ENCODE data around the gene GOLGA6L7. TPM values are rescaled to one million over a fixed set of nuclear protein-coding genes. Genes with fewer than 3 reads are reported as not detected.

GOLGA6L7 gene
- total and polyA plus RNA-seq, 2 of the 8 experiments (the other 6 are each of a cell fraction or from before 2014, with no cell fraction given): not detected

DNA sequence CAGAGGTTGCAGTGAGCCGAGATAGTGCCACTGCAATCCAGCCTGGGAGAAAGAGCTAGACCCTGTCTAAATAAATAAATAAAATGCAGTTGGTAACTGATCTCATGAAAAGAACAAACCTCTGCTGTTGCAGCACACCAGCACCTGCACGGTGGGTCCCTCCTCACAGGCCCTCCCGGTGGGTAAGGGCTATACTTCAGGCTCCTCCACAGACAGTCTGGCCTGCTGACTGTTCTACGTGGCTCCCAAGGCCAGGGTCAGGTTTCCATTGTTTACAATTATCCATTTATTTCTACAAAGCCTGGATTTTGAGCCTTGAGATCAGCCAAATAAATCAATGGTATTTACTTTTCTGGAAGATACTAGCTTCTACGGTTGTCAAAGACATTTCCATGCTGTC is 32.2 kb upstream of the GOLGA6L7 start (continued):
- TF ChIP-seq CHD7 (IDR thresholded peaks at IDR 0.05; ENCODE audit: insufficient replicate concordance, low read length) (no peak), KDM1A (IDR thresholded peaks at IDR 0.05; ENCODE audit: borderline replicate concordance, low read length) (no peak), TEAD4 (IDR thresholded peaks at IDR 0.05; ENCODE audit: low read depth, low read length) (no peak), BCL11A (IDR thresholded peaks at IDR 0.05; ENCODE audit: low read depth in 2 of 2, low read length in 2 of 2) (no peak), GTF2F1 (IDR thresholded peaks at IDR 0.05; ENCODE audit: borderline replicate concordance, low read depth, low read length) (no peak), NRF1 (IDR thresholded peaks at IDR 0.05; ENCODE audit: low read depth, low read length) (no peak), CHD1 (IDR thresholded peaks at IDR 0.05; ENCODE audit: low read depth, low read length) (no peak), CTBP2 (IDR thresholded peaks at IDR 0.05; ENCODE audit: borderline replicate concordance, insufficient read depth, insufficient read length, low read length) (no peak), GABPA (IDR thresholded peaks at IDR 0.05; ENCODE audit: borderline replicate concordance, insufficient read depth, low read length) (no peak)
- TF ChIP-seq, protein P1, sequence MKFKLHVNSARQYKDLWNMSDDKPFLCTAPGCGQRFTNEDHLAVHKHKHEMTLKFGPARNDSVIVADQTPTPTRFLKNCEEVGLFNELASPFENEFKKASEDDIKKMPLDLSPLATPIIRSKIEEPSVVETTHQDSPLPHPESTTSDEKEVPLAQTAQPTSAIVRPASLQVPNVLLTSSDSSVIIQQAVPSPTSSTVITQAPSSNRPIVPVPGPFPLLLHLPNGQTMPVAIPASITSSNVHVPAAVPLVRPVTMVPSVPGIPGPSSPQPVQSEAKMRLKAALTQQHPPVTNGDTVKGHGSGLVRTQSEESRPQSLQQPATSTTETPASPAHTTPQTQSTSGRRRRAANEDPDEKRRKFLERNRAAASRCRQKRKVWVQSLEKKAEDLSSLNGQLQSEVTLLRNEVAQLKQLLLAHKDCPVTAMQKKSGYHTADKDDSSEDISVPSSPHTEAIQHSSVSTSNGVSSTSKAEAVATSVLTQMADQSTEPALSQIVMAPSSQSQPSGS (IDR thresholded peaks at IDR 0.05; ENCODE audit: low read length): no peak
